Glutamatergic neuron (in vitro differentiated cells): ENCODE data around the gene GUCY2D. TPM values are rescaled to one million over a fixed set of nuclear protein-coding genes. Genes with fewer than 3 reads are reported as not detected.

Experiments
- DNase-seq: peaks from one replicate; pipeline ENCODE4 v3.0.0; 2022
- H3K27ac Mint-ChIP-seq: one replicate; pipeline ENCODE4 v1.8.0; 2020; ENCODE audit warnings: mild to moderate bottlenecking, mixed read lengths, inconsistent platforms; ENCODE audit not compliant: unreplicated experiment
- H3K27me3 Mint-ChIP-seq: one replicate; pipeline ENCODE4 v1.8.0; 2020; ENCODE audit warnings: mild to moderate bottlenecking, moderate library complexity, mixed read lengths, inconsistent platforms; ENCODE audit not compliant: unreplicated experiment
- H3K36me3 Mint-ChIP-seq: one replicate; pipeline ENCODE4 v1.8.0; 2020; ENCODE audit warnings: mild to moderate bottlenecking, mixed read lengths, inconsistent platforms; ENCODE audit not compliant: unreplicated experiment
- H3K4me1 Mint-ChIP-seq: one replicate; pipeline ENCODE4 v1.8.0; 2020; ENCODE audit warnings: mild to moderate bottlenecking, low read depth, mixed read lengths, inconsistent platforms; ENCODE audit not compliant: unreplicated experiment
- H3K4me3 Mint-ChIP-seq: one replicate; pipeline ENCODE4 v1.8.0; 2020; ENCODE audit warnings: mild to moderate bottlenecking, mixed read lengths, inconsistent platforms; ENCODE audit not compliant: unreplicated experiment
- H3K9me3 Mint-ChIP-seq: one replicate; pipeline ENCODE4 v1.8.0; 2020; ENCODE audit warnings: mild to moderate bottlenecking, moderate library complexity, mixed read lengths, inconsistent platforms; ENCODE audit not compliant: unreplicated experiment
- total RNA-seq: library from RNA; stranded (reverse); fragmentation: NEBNext Ultra II Directional; extraction: Animal tissue kit (Norgen Biotek cat#: 25700); gene quantifications from one replicate; pipeline ENCODE4 v1.2.1, GENCODE V29; 2021; ENCODE audit not compliant: unreplicated experiment
- TF ChIP-seq, protein P1 (sequence below): fragments of 200-600 bp; sonication (generic); IDR thresholded peaks from one replicate; pipeline ENCODE4 v1.5.0; 2021; ENCODE audit not compliant: partially characterized antibody, unreplicated experiment

GUCY2D gene
- total RNA-seq, 1 donor from 2014 or later: not detected

DNA sequence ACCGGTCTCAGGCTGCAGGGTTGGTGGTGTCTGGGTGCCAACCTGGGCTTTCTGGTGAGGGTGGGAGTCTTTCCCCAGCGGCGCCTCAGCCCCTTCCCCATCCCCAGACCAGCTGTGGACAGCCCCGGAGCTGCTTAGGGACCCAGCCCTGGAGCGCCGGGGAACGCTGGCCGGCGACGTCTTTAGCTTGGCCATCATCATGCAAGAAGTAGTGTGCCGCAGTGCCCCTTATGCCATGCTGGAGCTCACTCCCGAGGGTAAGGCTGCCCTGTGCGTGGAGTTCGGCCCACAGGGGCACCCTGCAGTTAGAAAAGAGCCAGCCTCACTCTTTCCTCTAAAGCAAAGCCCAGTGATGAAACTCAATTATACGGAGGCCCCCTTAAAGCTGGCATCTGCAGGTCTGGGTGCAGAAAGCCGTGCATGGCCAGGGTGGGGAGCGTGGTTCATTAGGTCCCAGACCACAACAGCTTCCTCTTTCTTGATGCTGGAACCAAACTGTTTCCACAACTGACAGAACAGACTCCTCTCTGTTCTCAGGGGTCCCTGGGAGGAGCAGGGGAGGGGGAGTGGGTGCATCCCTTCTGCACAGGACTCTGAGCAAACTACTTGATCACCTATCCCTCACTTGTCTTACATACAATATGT is 10.7 kb downstream of the GUCY2D start:
- Mint-ChIP-seq H3K9me3 (peaks cover 3% of the 10 kb centered on the region), H3K4me3 (no peak overlapping the region), H3K27me3 (peaks cover 11% of the 10 kb centered on the region)

DNA sequence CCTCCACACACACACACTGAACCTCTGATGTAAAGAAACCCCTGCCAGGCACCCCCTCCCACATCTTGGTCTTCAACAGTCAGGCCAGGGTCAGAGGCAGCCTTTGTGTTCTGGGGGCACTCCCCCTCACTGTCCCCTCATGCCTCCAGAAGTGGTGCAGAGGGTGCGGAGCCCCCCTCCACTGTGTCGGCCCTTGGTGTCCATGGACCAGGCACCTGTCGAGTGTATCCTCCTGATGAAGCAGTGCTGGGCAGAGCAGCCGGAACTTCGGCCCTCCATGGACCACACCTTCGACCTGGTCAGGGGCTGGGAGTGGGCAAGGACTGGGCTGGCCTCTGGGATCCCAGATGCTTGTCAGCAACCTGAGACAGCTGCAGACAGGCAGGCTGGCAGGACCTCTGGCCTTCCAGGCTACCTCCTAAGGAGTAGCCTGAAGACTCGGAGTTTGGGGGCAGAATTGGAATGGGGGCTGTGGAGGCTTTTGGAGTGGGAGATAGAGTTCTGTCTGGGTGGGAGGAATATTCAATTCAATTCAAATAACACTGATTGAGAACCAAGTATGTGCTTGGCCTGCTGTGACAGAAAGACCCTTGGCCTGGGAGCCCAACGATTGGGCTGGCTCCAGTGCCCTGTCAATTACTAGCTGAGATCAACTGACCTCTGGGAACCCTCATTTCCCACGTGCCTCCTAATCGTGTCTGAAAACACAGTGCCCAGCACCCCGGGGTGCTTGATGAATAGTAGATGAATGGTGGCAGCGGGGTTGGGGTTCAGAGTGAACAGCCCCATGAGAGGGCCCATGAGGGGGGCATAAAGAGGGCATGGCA is 11.5 kb downstream of the GUCY2D start:
- Mint-ChIP-seq H3K9me3 (peaks cover 4% of the 10 kb centered on the region), H3K27me3 (peaks cover 11% of the 10 kb centered on the region), H3K4me3 (no peak overlapping the region), H3K36me3 (no peaks in the 10 kb centered on the region), H3K27ac (no peak overlapping the region), H3K4me1 (no peaks in the 10 kb centered on the region)
- TF ChIP-seq, protein P1, sequence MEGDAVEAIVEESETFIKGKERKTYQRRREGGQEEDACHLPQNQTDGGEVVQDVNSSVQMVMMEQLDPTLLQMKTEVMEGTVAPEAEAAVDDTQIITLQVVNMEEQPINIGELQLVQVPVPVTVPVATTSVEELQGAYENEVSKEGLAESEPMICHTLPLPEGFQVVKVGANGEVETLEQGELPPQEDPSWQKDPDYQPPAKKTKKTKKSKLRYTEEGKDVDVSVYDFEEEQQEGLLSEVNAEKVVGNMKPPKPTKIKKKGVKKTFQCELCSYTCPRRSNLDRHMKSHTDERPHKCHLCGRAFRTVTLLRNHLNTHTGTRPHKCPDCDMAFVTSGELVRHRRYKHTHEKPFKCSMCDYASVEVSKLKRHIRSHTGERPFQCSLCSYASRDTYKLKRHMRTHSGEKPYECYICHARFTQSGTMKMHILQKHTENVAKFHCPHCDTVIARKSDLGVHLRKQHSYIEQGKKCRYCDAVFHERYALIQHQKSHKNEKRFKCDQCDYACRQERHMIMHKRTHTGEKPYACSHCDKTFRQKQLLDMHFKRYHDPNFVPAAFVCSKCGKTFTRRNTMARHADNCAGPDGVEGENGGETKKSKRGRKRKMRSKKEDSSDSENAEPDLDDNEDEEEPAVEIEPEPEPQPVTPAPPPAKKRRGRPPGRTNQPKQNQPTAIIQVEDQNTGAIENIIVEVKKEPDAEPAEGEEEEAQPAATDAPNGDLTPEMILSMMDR: no peak
- DNase-seq: no peak

More for the DNA sequence above, 10.7 kb downstream of the GUCY2D start:
- no peak for DNase-seq
- Mint-ChIP-seq H3K36me3 (no peaks in the 10 kb centered on the region), H3K4me1 (no peaks in the 10 kb centered on the region), H3K27ac (no peak overlapping the region)
- TF ChIP-seq, protein P1: no peak

DNA sequence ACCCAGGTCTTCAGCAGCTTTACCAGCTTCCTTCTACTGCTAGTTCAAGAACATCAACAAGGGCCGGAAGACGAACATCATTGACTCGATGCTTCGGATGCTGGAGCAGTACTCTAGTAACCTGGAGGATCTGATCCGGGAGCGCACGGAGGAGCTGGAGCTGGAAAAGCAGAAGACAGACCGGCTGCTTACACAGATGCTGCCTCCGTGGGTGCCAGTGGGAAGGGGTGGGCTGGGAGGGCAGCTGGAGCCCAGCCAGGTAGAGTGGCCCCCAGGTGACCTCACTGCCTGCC is 12.1 kb downstream of the GUCY2D start:
- H3K9me3 Mint-ChIP-seq: peaks cover 5% of the 10 kb centered on the region
- H3K4me1 Mint-ChIP-seq: no peaks in the 10 kb centered on the region
- H3K4me3 Mint-ChIP-seq: no peak overlapping the region
- peaks cover 11% of the 10 kb centered on the region for H3K27me3 Mint-ChIP-seq
- TF ChIP-seq, protein P1: no peak
- DNase-seq: no peak
- H3K27ac Mint-ChIP-seq: no peak overlapping the region
- H3K36me3 Mint-ChIP-seq: no peaks in the 10 kb centered on the region

DNA sequence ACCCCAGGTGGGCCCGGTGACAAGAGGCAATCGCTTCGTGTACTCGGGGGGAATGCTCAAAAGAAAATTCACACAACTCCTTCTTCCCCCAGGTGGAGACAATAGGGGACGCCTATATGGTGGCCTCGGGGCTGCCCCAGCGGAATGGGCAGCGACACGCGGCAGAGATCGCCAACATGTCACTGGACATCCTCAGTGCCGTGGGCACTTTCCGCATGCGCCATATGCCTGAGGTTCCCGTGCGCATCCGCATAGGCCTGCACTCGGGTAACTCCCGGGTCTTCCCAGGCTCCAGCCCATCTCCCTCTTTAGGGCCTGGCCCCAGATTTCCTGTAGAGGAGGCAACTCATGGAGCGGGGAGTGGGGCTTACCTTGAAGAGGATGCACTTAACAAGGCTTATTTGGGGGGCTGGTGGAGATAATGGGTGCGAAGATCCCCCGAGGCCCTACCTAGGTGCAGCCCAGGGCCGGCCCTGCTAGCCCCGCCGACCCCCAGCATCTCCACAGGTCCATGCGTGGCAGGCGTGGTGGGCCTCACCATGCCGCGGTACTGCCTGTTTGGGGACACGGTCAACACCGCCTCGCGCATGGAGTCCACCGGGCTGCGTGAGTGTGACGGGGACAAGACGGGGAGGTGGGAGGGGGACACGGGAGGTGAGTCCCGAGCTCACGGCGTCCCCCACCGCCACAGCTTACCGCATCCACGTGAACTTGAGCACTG is 13.0 kb downstream of the GUCY2D start:
- H3K36me3 Mint-ChIP-seq: no peaks in the 10 kb centered on the region
- no peak for DNase-seq
- peak overlapping the region; percentile 59 for H3K4me3 Mint-ChIP-seq
- peaks cover 12% of the 10 kb centered on the region for H3K27me3 Mint-ChIP-seq
- H3K9me3 Mint-ChIP-seq: peaks cover 3% of the 10 kb centered on the region
- TF ChIP-seq, protein P1: no peak
- H3K4me1 Mint-ChIP-seq: no peaks in the 10 kb centered on the region
- no peak overlapping the region for H3K27ac Mint-ChIP-seq
